Activated CD4-positive, alpha-beta T cell treated with anti-CD3 and anti-CD28 coated beads, Interleukin-2, amount 10 ng/mL, durations not matched to agents 24 days and 14 days (primary cell): ENCODE results near the gene FBXL7. TPM values are rescaled to one million over a fixed set of nuclear protein-coding genes. Genes with fewer than 3 reads are reported as not detected.

Experiments used
- DNase-seq: peaks from one replicate; pipeline ENCODE4 v3.0.0; 2022
- H3K27ac Mint-ChIP-seq: one replicate; pipeline ENCODE4 v1.8.0; 2022; ENCODE audit warnings: mild to moderate bottlenecking, mixed read lengths
- H3K27me3 Mint-ChIP-seq: one replicate; pipeline ENCODE4 v1.8.0; 2022; ENCODE audit warnings: mixed read lengths
- H3K36me3 Mint-ChIP-seq: one replicate; pipeline ENCODE4 v1.8.0; 2022; ENCODE audit warnings: low read depth, mild to moderate bottlenecking, mixed read lengths
- H3K4me1 Mint-ChIP-seq: one replicate; pipeline ENCODE4 v1.8.0; 2021; ENCODE audit warnings: mixed read lengths
- H3K4me3 Mint-ChIP-seq: one replicate; pipeline ENCODE4 v1.8.0; 2022; ENCODE audit warnings: mild to moderate bottlenecking, moderate library complexity, mixed read lengths
- H3K9me3 Mint-ChIP-seq: one replicate; pipeline ENCODE4 v1.8.0; 2021; ENCODE audit warnings: mixed read lengths
- intact Hi-C: fragments of 100-400 bp; cut with micrococcal nuclease; formaldehyde crosslinking; loops from one replicate; pipeline ENCODE4 v1.15.1; 2023
- total RNA-seq: library from RNA; stranded (reverse); gene quantifications from 2 replicates; pipeline ENCODE4 v1.2.3, GENCODE V29; 2022

FBXL7 gene
- total RNA-seq, 1 donor from 2014 or later, result not detected

DNA sequence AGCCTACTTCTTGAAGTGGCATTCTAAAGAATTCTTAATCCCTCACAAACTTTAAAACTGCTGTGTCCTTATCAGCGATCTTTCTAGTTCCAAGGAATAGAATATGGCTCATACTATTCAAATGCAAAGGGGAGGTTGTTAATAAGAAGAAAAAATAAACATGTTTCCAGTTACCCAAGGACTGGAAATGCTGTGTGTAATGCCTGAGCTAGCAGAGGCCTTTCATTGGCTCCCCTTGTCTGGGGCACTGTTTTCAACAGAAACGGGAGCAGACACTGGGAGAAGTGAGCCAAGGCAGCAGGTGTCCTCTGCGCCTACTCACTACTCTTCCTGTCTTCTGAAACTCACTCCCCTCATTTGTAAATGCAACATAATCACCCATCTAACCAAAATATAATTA is 426.6 kb downstream of the FBXL7 start:
- DNase-seq, result no peak
- H3K4me3 Mint-ChIP-seq, result no peak overlapping the region
- H3K4me1 Mint-ChIP-seq, result no peaks in the 10 kb centered on the region
- intact Hi-C loops, result no loop called here
- no peaks in the 10 kb centered on the region for H3K27me3 Mint-ChIP-seq
- H3K27ac Mint-ChIP-seq, result no peak overlapping the region
- no peaks in the 10 kb centered on the region for H3K36me3 Mint-ChIP-seq
- H3K9me3 Mint-ChIP-seq, result no peaks in the 10 kb centered on the region

GRCh38 chr5:15927710-15928380 is 427.9 kb downstream of the FBXL7 start:
- Mint-ChIP-seq H3K27me3 (no peaks in the 10 kb centered on the region), H3K4me1 (no peaks in the 10 kb centered on the region), H3K9me3 (no peaks in the 10 kb centered on the region), H3K4me3 (no peak overlapping the region), H3K36me3 (no peaks in the 10 kb centered on the region), H3K27ac (no peak overlapping the region)
- intact Hi-C loops, result no loop called here
- no peak for DNase-seq

DNA sequence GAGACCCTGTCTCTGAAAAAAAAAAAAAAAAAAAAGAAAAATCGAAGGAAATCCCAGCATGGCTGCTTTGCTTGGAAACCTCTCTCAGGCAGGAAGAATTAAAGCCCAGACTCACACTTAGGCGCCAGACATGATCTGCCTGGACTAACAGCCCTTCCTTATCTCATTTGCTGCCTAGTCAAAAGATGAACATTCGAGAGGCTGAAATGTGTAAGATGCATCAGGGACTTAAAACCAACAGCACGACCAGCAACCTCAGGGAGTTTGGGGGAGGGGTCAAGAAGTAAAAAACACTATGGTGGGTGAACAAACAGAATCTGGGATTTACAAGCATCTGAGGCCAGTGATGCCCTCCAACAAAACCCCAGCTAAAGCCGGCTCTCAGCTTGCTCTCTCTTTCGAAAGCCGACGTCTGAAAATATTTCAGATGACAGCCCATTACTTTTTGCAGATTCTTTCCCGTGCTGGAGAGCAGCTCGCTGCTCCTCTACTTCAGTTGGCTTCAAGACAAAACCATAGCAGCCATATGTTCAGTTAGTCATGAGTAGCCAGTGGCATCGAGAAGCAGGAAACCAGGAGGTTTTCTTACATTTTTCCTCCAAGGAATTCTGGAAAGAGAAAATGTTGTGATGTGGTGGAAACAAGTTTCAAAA is 429.8 kb downstream of the FBXL7 start:
- no peaks in the 10 kb centered on the region for H3K4me1 Mint-ChIP-seq
- intact Hi-C loops, result no loop called here
- no peak overlapping the region for H3K27ac Mint-ChIP-seq
- no peak overlapping the region for H3K4me3 Mint-ChIP-seq
- no peaks in the 10 kb centered on the region for H3K36me3 Mint-ChIP-seq
- no peaks in the 10 kb centered on the region for H3K27me3 Mint-ChIP-seq
- H3K9me3 Mint-ChIP-seq, result no peaks in the 10 kb centered on the region
- DNase-seq, result no peak

- Mint-ChIP-seq H3K4me1 (no peaks in the 10 kb centered on the region), H3K27ac (no peak overlapping the region), H3K9me3 (no peaks in the 10 kb centered on the region), H3K27me3 (no peaks in the 10 kb centered on the region), H3K36me3 (no peaks in the 10 kb centered on the region), H3K4me3 (no peak overlapping the region)
- intact Hi-C loops, result no loop called here
- no peak for DNase-seq
Measured at GRCh38 chr5:15932066-15932465, 432.1 kb downstream of the FBXL7 start.

GRCh38 chr5:15933259-15934207 is 433.6 kb downstream of the FBXL7 start:
- DNase-seq, result no peak
- Mint-ChIP-seq H3K27ac (no peak overlapping the region), H3K36me3 (no peaks in the 10 kb centered on the region), H3K4me3 (no peak overlapping the region), H3K9me3 (peaks cover 11% of the 10 kb centered on the region), H3K27me3 (no peaks in the 10 kb centered on the region), H3K4me1 (no peaks in the 10 kb centered on the region)
- intact Hi-C loops, result no loop called here

- intact Hi-C loops, result no loop called here
- no peak for DNase-seq
- H3K4me1 Mint-ChIP-seq, result no peaks in the 10 kb centered on the region
- H3K27ac Mint-ChIP-seq, result no peak overlapping the region
- H3K9me3 Mint-ChIP-seq, result peaks cover 18% of the 10 kb centered on the region
- H3K4me3 Mint-ChIP-seq, result no peak overlapping the region
- no peaks in the 10 kb centered on the region for H3K27me3 Mint-ChIP-seq
- no peaks in the 10 kb centered on the region for H3K36me3 Mint-ChIP-seq
Measured at GRCh38 chr5:15936505-15937245, 436.7 kb downstream of the FBXL7 start.

DNA sequence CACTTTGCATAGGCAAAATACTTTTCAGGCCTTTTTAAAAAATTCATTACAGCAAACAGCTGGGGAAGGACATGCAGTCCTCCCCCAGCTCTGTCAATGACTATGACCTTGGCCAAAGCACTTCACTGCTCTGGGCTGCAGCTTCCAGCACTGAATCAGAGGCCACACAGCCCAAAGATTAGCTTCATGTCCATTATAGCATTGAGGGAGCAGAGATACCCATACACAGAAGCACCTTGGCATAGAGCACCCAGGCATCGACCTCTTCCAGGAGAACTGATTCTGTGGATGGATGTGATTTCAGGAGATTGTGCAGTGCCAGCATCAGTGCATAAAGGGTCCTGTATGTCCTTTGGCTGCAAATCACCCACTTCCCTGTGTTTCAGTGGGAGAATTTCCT is 437.7 kb downstream of the FBXL7 start:
- H3K27ac Mint-ChIP-seq, result no peak overlapping the region
- H3K9me3 Mint-ChIP-seq, result peaks cover 18% of the 10 kb centered on the region
- H3K27me3 Mint-ChIP-seq, result no peaks in the 10 kb centered on the region
- no peaks in the 10 kb centered on the region for H3K36me3 Mint-ChIP-seq
- intact Hi-C loops, result no loop called here
- no peak for DNase-seq
- no peak overlapping the region for H3K4me3 Mint-ChIP-seq
- no peaks in the 10 kb centered on the region for H3K4me1 Mint-ChIP-seq

- no peaks in the 10 kb centered on the region for H3K36me3 Mint-ChIP-seq
- no peak for DNase-seq
Measured at GRCh38 chr5:15938186-15938585, 438.2 kb downstream of the FBXL7 start.

GRCh38 chr5:15938961-15939360 is 439.0 kb downstream of the FBXL7 start:
- Mint-ChIP-seq H3K9me3 (peaks cover 18% of the 10 kb centered on the region), H3K4me1 (no peaks in the 10 kb centered on the region), H3K4me3 (no peak overlapping the region), H3K27ac (no peak overlapping the region), H3K27me3 (no peaks in the 10 kb centered on the region), H3K36me3 (no peaks in the 10 kb centered on the region)
- DNase-seq, result no peak
- intact Hi-C loops, result no loop called here

More at GRCh38 chr5:15938186-15938585, 438.2 kb downstream of the FBXL7 start:
- peaks cover 18% of the 10 kb centered on the region for H3K9me3 Mint-ChIP-seq
- no peaks in the 10 kb centered on the region for H3K4me1 Mint-ChIP-seq
- intact Hi-C loops, result no loop called here
- no peak overlapping the region for H3K4me3 Mint-ChIP-seq
- H3K27ac Mint-ChIP-seq, result no peak overlapping the region
- H3K27me3 Mint-ChIP-seq, result no peaks in the 10 kb centered on the region

DNA sequence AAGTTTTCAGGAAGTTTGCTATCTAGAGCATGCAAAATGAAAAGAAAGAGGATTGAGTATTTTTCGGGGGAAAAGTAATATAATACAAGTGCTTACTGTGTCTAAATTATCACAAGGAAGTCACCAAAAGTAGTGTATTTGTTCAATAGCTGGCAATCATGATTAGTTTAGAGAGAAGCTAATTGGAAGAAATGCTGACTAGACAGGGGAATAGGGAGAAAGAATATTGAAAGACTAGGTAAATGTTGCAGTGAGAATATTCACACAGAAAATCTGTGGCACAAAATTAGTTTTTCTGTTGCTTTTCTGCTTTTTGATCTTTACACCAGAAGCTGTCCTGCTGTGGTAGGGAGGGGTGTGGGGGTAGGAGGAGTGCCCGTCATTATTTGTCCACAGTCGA is 440.9 kb downstream of the FBXL7 start:
- intact Hi-C loops, result no loop called here
- no peak for DNase-seq
- H3K9me3 Mint-ChIP-seq, result peaks cover 18% of the 10 kb centered on the region
- no peaks in the 10 kb centered on the region for H3K4me1 Mint-ChIP-seq
- no peaks in the 10 kb centered on the region for H3K27me3 Mint-ChIP-seq
- H3K27ac Mint-ChIP-seq, result no peak overlapping the region
- H3K36me3 Mint-ChIP-seq, result no peaks in the 10 kb centered on the region
- no peak overlapping the region for H3K4me3 Mint-ChIP-seq

DNA sequence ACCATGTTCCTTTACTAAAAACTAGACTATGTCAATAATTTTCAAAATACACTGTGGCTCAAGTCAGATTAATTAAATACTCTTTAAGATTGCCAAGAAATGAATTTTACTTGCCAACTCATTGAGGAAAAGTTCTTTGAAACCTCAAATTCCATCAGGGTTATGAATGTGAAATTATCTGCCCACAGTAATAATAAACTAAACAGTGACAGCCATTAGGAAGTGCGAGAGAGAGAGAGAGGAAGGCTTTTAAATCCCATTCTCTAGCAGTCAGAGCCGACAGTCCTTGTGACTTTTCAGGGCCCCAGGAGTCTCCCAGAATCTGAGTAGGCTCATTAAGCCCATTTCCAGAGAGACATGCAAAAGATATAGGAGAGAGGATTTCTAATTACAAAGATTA is 443.5 kb downstream of the FBXL7 start:
- Mint-ChIP-seq H3K9me3 (peaks cover 7% of the 10 kb centered on the region), H3K27me3 (no peaks in the 10 kb centered on the region), H3K36me3 (no peaks in the 10 kb centered on the region), H3K27ac (no peak overlapping the region), H3K4me3 (no peak overlapping the region), H3K4me1 (no peaks in the 10 kb centered on the region)
- intact Hi-C loops, result no loop called here
- no peak for DNase-seq

DNA sequence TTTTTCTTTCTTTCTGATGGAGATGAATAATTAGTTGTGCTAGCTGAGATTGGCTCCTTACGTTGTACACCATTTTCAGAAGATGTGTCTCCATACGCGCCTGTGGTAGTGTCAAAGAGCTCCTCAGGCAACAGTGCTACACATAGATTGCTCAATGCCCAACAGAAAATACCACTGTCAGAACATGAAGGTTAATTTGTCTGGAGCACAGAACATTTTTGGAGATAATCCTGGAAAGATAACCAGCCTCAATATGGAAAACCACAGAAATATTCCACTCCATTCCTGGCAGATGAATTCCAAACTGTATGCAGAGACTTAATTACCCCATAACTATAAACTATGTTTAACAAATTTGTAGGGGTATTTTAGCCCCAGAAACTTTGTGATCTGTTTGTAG is 446.0 kb downstream of the FBXL7 start:
- Mint-ChIP-seq H3K4me3 (no peak overlapping the region), H3K27me3 (no peaks in the 10 kb centered on the region)
- intact Hi-C loops, result no loop called here

DNA sequence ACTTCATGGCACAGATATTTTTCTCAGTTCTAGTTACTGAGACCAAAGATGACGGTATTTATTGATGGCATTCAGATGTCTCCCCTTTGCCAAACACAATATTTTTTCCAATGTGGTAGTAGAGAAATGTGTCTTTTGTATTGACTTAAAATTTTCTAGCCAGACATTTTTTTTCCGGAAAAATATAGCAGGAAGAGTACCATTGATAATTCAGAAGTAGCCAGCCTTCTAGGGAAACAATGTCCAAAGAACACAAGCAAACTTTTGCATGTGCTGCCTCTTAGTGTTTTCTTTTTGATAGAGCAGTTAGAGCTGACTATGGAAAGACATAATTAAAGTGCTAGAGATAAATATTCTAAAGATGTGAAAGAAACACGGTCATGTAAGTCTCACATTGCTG is 448.2 kb downstream of the FBXL7 start:
- intact Hi-C loops, result no loop called here
- H3K9me3 Mint-ChIP-seq, result peaks cover 5% of the 10 kb centered on the region
- H3K27ac Mint-ChIP-seq, result no peak overlapping the region

More for the DNA sequence above, 446.0 kb downstream of the FBXL7 start:
- peaks cover 5% of the 10 kb centered on the region for H3K9me3 Mint-ChIP-seq
- no peak for DNase-seq
- H3K36me3 Mint-ChIP-seq, result no peaks in the 10 kb centered on the region
- no peaks in the 10 kb centered on the region for H3K4me1 Mint-ChIP-seq
- H3K27ac Mint-ChIP-seq, result no peak overlapping the region

More for the DNA sequence above, 448.2 kb downstream of the FBXL7 start:
- H3K4me3 Mint-ChIP-seq, result no peak overlapping the region
- no peak for DNase-seq
- H3K36me3 Mint-ChIP-seq, result no peaks in the 10 kb centered on the region
- no peaks in the 10 kb centered on the region for H3K27me3 Mint-ChIP-seq
- H3K4me1 Mint-ChIP-seq, result no peaks in the 10 kb centered on the region
